OCI-LY7 (cell line): ENCODE results near the gene BEAN1. TPM values are rescaled to one million over a fixed set of nuclear protein-coding genes. Genes with fewer than 3 reads are reported as not detected.
"Not testable (repeated sequence)": the region's sequence is repeated elsewhere in the genome, so short reads cannot be mapped to it uniquely, and the experiment has no call there.

Experiments used
- BruUV-seq: library from RNA; stranded (reverse); fragments of 400-500 nt; replicated peaks from 2 replicates; lab custom pipeline; 2021; lab: Mats Ljungman, UMichigan
- CTCF ChIA-PET: fragments of 300-600 bp; sonication (Branson Sonifier 250); formaldehyde crosslinking; loops from one replicate; lab custom pipeline; 2022; ENCODE audit warnings: antibody characterized with exemption; ENCODE audit not compliant: unreplicated experiment; lab: Charles Lee
- POLR2A ChIA-PET: fragments of 300-600 bp; sonication (Branson Sonifier 250); formaldehyde crosslinking; loops from one replicate; lab custom pipeline; 2022; ENCODE audit warnings: antibody characterized with exemption; lab: Charles Lee
- DNase-seq: peaks from one replicate; pipeline ENCODE4 v3.0.0-alpha.2; 2015; ENCODE audit warnings: low spot score
- H2AFZ ChIP-seq: fragments of 200-600 bp; sonication (generic), shearing (Covaris generic); 2 replicates; pipeline ENCODE4 v1.6.1; 2014; ENCODE audit warnings: mild to moderate bottlenecking, antibody characterized with exemption, low read length, moderate library complexity
- H3K27ac ChIP-seq: fragments of 200-600 bp; sonication (generic); 2 replicates; pipeline ENCODE4 v1.5.1; 2014; ENCODE audit warnings: mixed run types, low read depth, mild to moderate bottlenecking, moderate library complexity, low read length, inconsistent platforms; ENCODE audit not compliant: poor library complexity, severe bottlenecking
- H3K36me3 ChIP-seq: fragments of 200-600 bp; sonication (generic); 2 replicates; pipeline ENCODE4 v1.6.1; 2014; ENCODE audit warnings: mild to moderate bottlenecking, antibody characterized with exemption, low read length, moderate library complexity, mixed read lengths; ENCODE audit not compliant: insufficient read depth
- H3K4me1 ChIP-seq: fragments of 200-600 bp; sonication (generic); 2 replicates; pipeline ENCODE4 v1.5.1; 2014; ENCODE audit warnings: mild to moderate bottlenecking, low read length; ENCODE audit not compliant: insufficient read depth, poor library complexity, severe bottlenecking
- H3K4me2 ChIP-seq: fragments of 200-600 bp; sonication (generic); 2 replicates; pipeline ENCODE4 v1.6.1; 2014; ENCODE audit warnings: mild to moderate bottlenecking, low read length
- H3K4me3 ChIP-seq: fragments of 200-600 bp; sonication (generic); 2 replicates; pipeline ENCODE4 v1.5.1; 2014; ENCODE audit warnings: mild to moderate bottlenecking, low read depth, low read length; ENCODE audit not compliant: poor library complexity, severe bottlenecking
- H3K79me2 ChIP-seq: fragments of 200-600 bp; sonication (generic); 2 replicates; pipeline ENCODE4 v1.6.1; 2016; ENCODE audit warnings: low read depth, mild to moderate bottlenecking, low read length, moderate library complexity, mixed read lengths; ENCODE audit not compliant: insufficient read depth
- H3K9me2 ChIP-seq: fragments of 200-600 bp; sonication (generic); 2 replicates; pipeline ENCODE4 v1.6.1; 2016; ENCODE audit warnings: mild to moderate bottlenecking, low read length, mixed read lengths; ENCODE audit not compliant: insufficient read depth
- H3K9me3 ChIP-seq: fragments of 200-600 bp; sonication (generic); 2 replicates; pipeline ENCODE4 v1.6.1; 2014; ENCODE audit warnings: mild to moderate bottlenecking, mixed run types, low read length, mixed read lengths
- H4K20me1 ChIP-seq: fragments of 200-600 bp; sonication (generic); 2 replicates; pipeline ENCODE4 v1.6.1; 2014; ENCODE audit warnings: mild to moderate bottlenecking, antibody characterized with exemption, low read length, moderate library complexity, mixed read lengths; ENCODE audit not compliant: insufficient read depth
- EZH2phosphoT487 ChIP-seq: fragments of 200-600 bp; sonication (generic); IDR thresholded peaks from 2 replicates; pipeline ENCODE4 v1.6.1; 2018; ENCODE audit warnings: low read depth, borderline replicate concordance, mild to moderate bottlenecking, mixed run types, antibody characterized with exemption, low read length, moderate library complexity, mixed read lengths
- intact Hi-C: fragments of 100-400 bp; cut with micrococcal nuclease; formaldehyde crosslinking; loops from one replicate; pipeline ENCODE4 v1.10.0; 2022; ENCODE audit not compliant: unreplicated experiment
- total RNA-seq, 2 experiments: library from RNA; depleted of rRNA in 1 of 2; stranded (reverse); fragments of >200 nt in 1 of 2; shearing (Covaris generic) in 1 of 2; gene quantifications; 2 replicates each; pipeline ENCODE4 v1.2.3, GENCODE V29; 2014 to 2022
- TF ChIP-seq, protein P1 (sequence below): fragments of 200-600 bp; sonication (generic); conservative IDR thresholded peaks from 2 replicates; pipeline ENCODE4 v1.5.1; 2014; ENCODE audit warnings: mild to moderate bottlenecking, antibody characterized with exemption, low read length, moderate library complexity, mixed read lengths

Gene BEAN1
- total RNA-seq, 2 experiments from 2014 or later, result 0.13 TPM; not detected in 1

DNA sequence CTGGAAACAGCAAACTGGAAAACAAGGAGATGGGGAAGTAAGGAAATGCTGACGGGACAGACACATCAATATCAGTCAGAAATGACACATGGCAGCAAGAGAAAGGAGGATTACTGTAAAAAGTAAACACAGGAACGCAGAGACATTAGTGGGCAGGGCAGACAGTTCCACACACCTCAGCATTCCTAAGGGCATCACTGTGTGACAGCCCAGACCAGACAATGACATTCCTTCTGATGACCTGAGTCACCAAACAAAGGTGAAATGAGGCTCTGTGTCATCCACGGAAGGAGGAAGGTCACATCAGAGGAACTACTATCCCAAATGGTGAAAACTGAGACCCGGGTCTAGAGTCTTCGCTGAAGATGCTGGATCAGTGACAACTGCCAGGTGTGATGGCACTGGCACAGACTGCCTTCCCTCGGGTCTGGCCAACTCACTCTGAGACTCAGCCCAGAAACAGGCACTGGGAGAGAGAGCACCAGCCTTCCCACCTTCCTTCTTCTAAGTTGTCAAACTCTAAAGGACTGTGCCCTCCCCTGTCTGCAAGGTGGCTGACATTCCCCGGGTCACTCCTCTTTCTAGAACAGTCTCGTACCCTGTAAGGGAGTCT, 86.1 kb downstream of the BEAN1 start:
- no peaks in the 10 kb centered on the region for H4K20me1 ChIP-seq
- no peak overlapping the region for H2AFZ ChIP-seq
- TF ChIP-seq EZH2phosphoT487, result no peak
- TF ChIP-seq, protein P1, sequence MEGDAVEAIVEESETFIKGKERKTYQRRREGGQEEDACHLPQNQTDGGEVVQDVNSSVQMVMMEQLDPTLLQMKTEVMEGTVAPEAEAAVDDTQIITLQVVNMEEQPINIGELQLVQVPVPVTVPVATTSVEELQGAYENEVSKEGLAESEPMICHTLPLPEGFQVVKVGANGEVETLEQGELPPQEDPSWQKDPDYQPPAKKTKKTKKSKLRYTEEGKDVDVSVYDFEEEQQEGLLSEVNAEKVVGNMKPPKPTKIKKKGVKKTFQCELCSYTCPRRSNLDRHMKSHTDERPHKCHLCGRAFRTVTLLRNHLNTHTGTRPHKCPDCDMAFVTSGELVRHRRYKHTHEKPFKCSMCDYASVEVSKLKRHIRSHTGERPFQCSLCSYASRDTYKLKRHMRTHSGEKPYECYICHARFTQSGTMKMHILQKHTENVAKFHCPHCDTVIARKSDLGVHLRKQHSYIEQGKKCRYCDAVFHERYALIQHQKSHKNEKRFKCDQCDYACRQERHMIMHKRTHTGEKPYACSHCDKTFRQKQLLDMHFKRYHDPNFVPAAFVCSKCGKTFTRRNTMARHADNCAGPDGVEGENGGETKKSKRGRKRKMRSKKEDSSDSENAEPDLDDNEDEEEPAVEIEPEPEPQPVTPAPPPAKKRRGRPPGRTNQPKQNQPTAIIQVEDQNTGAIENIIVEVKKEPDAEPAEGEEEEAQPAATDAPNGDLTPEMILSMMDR, result no peak
- ChIA-PET CTCF (no interaction called here), POLR2A (no interaction called here)
- no peaks in the 10 kb centered on the region for H3K79me2 ChIP-seq
- peaks cover 24% of the 10 kb centered on the region for H3K4me1 ChIP-seq
- H3K4me3 ChIP-seq, result no peak overlapping the region
- intact Hi-C loops, result no loop called here
- no peaks in the 10 kb centered on the region for H3K9me3 ChIP-seq
- H3K36me3 ChIP-seq, result no peaks in the 10 kb centered on the region
- no peak for DNase-seq
- H3K4me2 ChIP-seq, result no peak overlapping the region
- H3K27ac ChIP-seq, result no peak overlapping the region
- no peaks in the 10 kb centered on the region for H3K9me2 ChIP-seq
- no TSS peak for BruUV-seq

DNA sequence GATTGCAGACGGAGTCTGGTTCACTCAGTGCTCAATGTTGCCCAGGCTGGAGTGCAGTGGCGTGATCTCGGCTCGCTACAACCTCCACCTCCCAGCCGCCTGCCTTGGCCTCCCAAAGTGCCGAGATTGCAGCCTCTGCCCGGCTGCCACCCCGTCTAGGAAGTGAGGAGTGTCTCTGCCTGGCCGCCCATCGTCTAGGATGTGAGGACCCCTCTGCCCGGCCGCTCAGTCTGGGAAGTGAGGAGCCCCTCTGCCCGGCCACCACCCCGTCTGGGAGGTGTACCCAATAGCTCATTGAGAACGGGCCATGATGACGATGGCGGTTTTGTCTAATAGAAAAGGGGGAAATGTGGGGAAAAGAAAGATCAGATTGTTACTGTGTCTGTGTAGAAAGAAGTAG, 87.3 kb downstream of the BEAN1 start:
- H3K36me3 ChIP-seq, H3K27ac ChIP-seq, H4K20me1 ChIP-seq, POLR2A ChIA-PET, DNase-seq, H3K9me2 ChIP-seq, BruUV-seq, H3K4me2 ChIP-seq, H3K79me2 ChIP-seq, H2AFZ ChIP-seq, intact Hi-C loops, CTCF ChIA-PET, H3K4me3 ChIP-seq, H3K9me3 ChIP-seq: not testable (repeated sequence)
- peaks cover 24% of the 10 kb centered on the region for H3K4me1 ChIP-seq

DNA sequence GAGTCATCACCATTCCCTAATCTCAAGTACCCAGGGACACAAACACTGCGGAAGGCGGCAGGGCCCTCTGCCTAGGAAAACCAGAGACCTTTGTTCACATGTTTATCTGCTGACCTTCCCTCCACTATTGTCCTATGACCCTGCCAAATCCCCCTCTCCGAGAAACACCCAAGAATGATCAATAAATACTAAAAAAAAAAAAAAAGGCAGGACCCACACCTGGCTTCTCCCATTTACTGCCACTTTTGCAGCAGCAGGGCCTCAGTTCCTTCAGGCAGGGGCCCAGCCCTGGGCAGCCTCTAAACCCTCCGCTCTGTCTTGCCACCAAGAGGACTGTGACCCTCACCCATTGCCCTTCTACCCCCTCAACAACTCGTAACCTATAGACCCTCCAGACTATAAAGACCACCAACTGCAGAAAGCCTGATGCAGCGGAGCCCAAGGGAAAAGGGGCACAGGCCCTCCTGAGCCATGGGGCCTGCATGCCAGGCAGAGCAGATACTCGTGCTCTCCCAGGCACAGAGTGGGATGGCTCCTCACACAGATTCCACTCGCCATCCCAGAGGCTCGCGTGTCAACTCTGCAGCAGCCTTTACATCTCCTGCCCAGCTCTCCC, 88.0 kb downstream of the BEAN1 start:
- CTCF ChIA-PET, H3K9me3 ChIP-seq, H2AFZ ChIP-seq, H3K4me2 ChIP-seq, DNase-seq, H4K20me1 ChIP-seq, H3K79me2 ChIP-seq, H3K36me3 ChIP-seq, H3K4me3 ChIP-seq, H3K27ac ChIP-seq, BruUV-seq, H3K9me2 ChIP-seq: not testable (repeated sequence)
- intact Hi-C loops, result loop anchor here (1.0 kb wide), 1 partner anchor 109 kb away; no protein-coding TSS in a partner anchor
- POLR2A ChIA-PET, result interaction anchor here (0.7 kb wide), 1 partner anchor 110 kb away, joined by 3 read pairs; no protein-coding TSS in a partner anchor
- peaks cover 24% of the 10 kb centered on the region for H3K4me1 ChIP-seq
